Fibroblast of skin of abdomen (primary cell): ENCODE data around the gene PCK1.

ENCODE experiments used
- DNase-seq: peaks from one replicate; pipeline ENCODE4 v3.0.0-alpha.2; 2013

The PCK1 gene

GRCh38 chr20:57561356-57562279 lies 708 bp downstream of the PCK1 start:
- DNase-seq = no peak

- no peak for DNase-seq
These were observed 1.9 kb downstream of the PCK1 start for GRCh38 chr20:57562541-57563465.

GRCh38 chr20:57563522-57563921 lies 2.6 kb downstream of the PCK1 start:
- DNase-seq = no peak

- no peak for DNase-seq
These were observed 3.4 kb downstream of the PCK1 start for GRCh38 chr20:57564180-57564802.

- no peak for DNase-seq
These were observed 4.2 kb downstream of the PCK1 start for GRCh38 chr20:57564951-57565642.

GRCh38 chr20:57566399-57566798 lies 5.5 kb downstream of the PCK1 start:
- no peak for DNase-seq

GRCh38 chr20:57566803-57567459 lies 6.0 kb downstream of the PCK1 start:
- no peak for DNase-seq

- no peak for DNase-seq
These were observed 6.7 kb downstream of the PCK1 start for GRCh38 chr20:57567471-57568079.

- no peak for DNase-seq
These were observed 7.4 kb downstream of the PCK1 start for GRCh38 chr20:57568088-57568896.

GRCh38 chr20:57568960-57569359 lies 8.1 kb downstream of the PCK1 start:
- DNase-seq = no peak

GRCh38 chr20:57570145-57570850 lies 9.4 kb downstream of the PCK1 start:
- DNase-seq = no peak

GRCh38 chr20:57570920-57571319 lies 10.0 kb downstream of the PCK1 start:
- DNase-seq = no peak

- DNase-seq = no peak
These were observed 11.0 kb downstream of the PCK1 start for GRCh38 chr20:57571782-57572416.

GRCh38 chr20:57573242-57573641 lies 12.3 kb downstream of the PCK1 start:
- DNase-seq = no peak

- DNase-seq = no peak
These were observed 13.0 kb downstream of the PCK1 start for GRCh38 chr20:57573894-57574293.

- DNase-seq = no peak
These were observed 14.0 kb downstream of the PCK1 start for GRCh38 chr20:57574954-57575353.

- no peak for DNase-seq
These were observed 15.1 kb downstream of the PCK1 start for GRCh38 chr20:57576002-57576401.

- no peak for DNase-seq
These were observed 16.0 kb downstream of the PCK1 start for GRCh38 chr20:57576617-57577550.
